Measurements from ENCODE around the gene PPP2R1B.

- TF ChIP-seq, protein P1, sequence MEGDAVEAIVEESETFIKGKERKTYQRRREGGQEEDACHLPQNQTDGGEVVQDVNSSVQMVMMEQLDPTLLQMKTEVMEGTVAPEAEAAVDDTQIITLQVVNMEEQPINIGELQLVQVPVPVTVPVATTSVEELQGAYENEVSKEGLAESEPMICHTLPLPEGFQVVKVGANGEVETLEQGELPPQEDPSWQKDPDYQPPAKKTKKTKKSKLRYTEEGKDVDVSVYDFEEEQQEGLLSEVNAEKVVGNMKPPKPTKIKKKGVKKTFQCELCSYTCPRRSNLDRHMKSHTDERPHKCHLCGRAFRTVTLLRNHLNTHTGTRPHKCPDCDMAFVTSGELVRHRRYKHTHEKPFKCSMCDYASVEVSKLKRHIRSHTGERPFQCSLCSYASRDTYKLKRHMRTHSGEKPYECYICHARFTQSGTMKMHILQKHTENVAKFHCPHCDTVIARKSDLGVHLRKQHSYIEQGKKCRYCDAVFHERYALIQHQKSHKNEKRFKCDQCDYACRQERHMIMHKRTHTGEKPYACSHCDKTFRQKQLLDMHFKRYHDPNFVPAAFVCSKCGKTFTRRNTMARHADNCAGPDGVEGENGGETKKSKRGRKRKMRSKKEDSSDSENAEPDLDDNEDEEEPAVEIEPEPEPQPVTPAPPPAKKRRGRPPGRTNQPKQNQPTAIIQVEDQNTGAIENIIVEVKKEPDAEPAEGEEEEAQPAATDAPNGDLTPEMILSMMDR (IDR thresholded peaks at IDR 0.05), result no peak
- TF ChIP-seq POLR2A (IDR thresholded peaks at IDR 0.05) (no peak), POLR2AphosphoS5 (IDR thresholded peaks at IDR 0.05) (no peak), EP300 (IDR thresholded peaks at IDR 0.05) (no peak)
Observed at GRCh38 chr11:111808063-111808588, 41.9 kb upstream of the PPP2R1B start.

Data from stomach (tissue), 4 donors.